GM10847 (cell line): ENCODE data around the gene CADM1.

Source experiments
- POLR2A ChIP-seq: IDR thresholded peaks from 2 replicates; pipeline ENCODE4 v1.6.1; 2011; ENCODE audit not compliant: insufficient read length; ENCODE audit errors: extremely low read depth

CADM1 gene

GRCh38 chr11:115290893-115291292 is 213.3 kb downstream of the CADM1 start:
- TF ChIP-seq POLR2A, result no peak

DNA sequence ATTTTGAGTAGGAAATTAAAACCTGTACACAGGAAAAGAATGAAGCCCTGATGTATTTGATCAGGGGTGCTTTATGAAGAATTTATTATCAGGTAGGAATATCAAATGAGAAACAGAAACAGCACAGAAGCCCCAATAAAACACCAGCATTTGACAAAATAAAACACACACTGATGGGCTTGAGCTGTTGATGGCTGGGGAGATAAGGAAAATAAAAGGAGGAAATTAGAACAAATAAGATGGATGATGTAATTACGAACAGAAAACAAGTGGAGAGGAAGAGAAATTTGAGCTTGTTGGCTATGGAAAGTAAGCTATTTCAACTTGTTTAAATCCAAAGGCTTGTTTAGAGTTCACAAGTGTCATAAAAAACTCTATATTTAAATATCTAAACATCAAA is 213.7 kb downstream of the CADM1 start:
- no peak for TF ChIP-seq POLR2A

GRCh38 chr11:115287266-115287665 is 216.9 kb downstream of the CADM1 start:
- no peak for TF ChIP-seq POLR2A

DNA sequence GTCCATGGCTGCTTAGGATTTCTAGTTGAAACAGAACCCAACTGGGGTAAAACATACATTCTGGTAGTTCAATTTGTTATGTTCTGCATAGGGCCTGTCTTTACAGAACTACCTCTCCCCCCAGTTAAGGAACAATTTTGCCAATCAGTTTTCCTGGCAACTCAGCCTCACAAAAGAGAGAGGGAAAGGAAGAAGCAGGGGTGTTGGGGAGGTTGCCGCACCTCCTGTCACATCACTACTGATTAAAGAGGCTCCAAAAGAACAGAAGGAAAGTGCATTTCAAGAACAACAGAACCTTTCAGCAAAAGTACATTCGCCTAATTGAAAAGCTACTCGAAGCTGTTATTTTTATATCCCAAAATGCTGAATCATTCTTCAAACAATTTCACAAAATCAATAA is 217.6 kb downstream of the CADM1 start:
- TF ChIP-seq POLR2A, result no peak

DNA sequence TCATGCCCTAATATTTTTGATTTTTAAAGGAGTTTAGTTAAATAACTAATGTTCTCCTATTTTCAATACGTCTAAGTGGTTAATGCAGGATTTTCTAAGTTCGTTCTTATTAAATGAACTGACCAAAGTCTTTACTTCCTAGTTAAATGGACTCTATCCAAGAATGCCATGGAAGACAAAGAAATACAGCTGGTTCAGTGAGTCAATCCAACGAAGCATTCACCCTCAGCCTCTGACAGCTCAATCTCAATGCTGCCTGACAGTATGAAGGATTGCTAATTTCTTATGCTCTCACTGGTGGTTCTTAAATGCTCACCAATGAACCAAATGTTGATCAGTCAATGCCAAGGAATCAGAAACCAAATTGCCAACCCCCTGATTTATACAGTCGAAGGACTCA is 219.4 kb downstream of the CADM1 start:
- no peak for TF ChIP-seq POLR2A

- TF ChIP-seq POLR2A, result no peak
These were observed 221.3 kb downstream of the CADM1 start for GRCh38 chr11:115282923-115283322.

DNA sequence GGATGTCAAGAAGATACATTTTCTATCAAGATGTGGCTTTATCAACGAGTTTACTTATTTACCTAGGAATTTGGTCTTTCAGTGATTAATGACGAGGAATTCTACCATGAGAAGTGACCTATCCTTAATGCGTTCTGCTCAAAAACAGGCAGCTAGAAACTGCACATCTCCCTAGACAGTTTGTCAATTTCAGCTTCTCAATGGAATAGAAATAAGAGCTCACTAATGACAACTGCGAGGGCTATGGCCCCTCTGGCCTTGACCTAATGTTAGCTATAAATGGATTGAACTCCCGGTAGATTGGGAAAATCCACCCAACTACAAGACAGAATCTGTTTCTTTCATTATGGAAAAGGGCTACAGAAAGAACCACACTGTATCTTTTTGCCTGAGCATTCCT is 223.4 kb downstream of the CADM1 start:
- no peak for TF ChIP-seq POLR2A

DNA sequence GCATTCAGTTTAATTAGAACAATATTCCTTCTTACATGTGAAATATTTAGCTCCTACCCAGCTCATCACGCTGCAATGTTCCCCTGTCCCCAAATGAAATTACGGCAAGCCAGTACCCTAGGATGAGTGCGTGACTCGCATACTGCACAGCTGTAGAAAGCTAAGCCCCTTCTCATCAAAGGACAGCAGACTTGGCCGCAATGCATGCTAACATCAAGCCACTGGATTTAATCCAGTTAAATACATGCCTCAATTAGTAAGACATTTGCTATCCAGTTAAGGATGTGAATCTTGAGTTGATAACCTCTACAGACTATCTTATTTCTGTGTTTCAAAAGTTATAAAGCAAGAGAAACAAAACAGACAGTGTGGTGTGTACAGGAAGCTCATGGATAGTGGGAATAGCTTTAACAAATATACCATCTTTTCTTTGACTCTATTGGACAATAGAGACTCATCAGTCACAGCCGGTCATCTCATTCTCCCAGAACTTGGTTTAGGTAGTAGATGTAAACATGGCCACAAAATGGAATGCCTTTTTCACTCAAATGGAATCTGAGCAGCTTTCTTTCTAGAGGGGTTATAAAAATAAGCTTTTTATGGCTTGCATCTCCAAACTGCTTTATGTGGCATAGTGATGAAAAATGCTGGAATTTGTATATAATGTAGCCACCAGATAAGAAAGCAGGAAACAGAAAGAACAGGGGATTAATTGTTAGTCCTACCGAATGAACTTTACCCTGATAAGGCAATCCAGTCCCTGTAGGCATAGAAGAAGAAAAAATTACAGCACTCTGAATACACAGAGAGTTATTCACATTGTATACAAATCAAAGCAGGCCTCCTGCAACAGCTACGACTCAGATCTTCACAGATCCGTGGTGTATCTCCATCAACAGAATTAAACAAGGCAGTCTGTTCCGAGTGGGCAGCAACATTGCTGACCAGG is 224.1 kb downstream of the CADM1 start:
- no peak for TF ChIP-seq POLR2A

GRCh38 chr11:115276799-115277198 is 227.4 kb downstream of the CADM1 start:
- TF ChIP-seq POLR2A, result no peak

DNA sequence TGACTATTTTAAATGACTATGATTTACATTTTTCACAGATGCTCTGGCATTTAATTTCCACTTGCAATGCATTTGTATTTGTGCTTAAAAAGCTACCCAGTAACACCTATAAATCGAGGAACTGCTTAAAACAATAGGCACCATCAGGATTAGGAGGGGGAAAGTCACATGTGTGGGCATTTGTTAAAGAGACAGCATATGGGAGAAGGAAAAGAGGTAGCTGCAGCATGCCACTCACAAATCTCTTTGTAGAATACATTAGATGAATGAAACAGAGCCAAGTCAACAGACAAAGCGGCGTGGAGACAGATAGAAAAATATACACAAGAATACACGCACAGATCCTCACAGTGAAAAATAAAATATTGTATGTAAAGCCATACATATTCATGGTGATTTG is 228.0 kb downstream of the CADM1 start:
- no peak for TF ChIP-seq POLR2A

GRCh38 chr11:115275045-115275444 is 229.2 kb downstream of the CADM1 start:
- TF ChIP-seq POLR2A, result no peak

- no peak for TF ChIP-seq POLR2A
These were observed 231.3 kb downstream of the CADM1 start for GRCh38 chr11:115272925-115273324.

DNA sequence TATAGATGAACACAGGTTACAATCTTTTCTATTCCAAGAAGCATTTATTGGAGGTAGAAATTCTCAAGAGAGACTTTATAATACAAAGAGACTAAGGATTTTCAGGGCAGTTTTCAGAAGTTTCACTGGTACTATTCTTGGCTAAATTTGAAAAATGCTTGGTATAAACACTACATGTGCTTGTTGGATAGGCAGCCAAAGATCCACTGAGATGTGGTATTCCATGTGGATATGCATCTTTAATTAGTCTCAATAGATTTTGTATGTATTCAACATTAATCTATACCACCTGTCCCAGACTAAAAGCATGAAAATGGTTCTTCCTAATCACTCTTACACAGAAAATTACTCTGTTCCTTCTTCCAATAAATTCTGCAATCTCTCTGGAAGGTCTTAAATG is 232.6 kb downstream of the CADM1 start:
- TF ChIP-seq POLR2A, result no peak

DNA sequence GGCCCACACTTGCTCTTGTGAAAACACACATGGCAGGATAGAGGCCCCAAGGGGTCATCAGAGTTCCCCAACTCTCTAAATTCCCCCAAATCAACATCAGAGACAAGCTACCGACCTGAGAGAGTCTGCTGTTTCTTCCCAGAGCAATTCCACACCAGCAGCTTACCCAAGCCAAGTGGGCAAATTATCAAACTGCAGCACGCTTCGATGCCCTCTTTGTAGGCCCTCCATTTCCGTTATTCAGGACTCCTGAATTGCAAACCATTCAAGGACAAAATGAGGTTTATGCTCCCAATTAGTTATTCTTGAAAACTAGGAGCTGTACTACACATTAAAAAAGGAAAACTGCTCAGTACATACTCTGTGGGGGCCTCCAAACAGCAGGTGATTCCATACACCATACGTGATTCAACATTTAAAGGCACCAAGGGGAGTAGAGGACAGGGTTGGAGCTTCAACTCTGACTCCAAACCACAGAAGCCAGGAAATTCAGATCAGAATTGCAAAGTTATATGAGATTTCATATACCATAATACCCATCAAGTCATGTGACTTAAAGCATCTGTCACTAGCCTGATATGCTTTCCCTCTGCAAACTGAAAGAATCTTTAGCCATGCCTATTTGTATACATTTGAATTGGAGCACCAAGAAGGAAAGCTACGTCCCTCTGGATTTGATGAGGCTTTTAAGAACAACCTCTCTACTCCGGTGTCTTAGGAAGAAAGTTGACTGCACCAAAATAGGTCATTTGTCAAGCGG is 234.8 kb downstream of the CADM1 start:
- TF ChIP-seq POLR2A, result no peak

DNA sequence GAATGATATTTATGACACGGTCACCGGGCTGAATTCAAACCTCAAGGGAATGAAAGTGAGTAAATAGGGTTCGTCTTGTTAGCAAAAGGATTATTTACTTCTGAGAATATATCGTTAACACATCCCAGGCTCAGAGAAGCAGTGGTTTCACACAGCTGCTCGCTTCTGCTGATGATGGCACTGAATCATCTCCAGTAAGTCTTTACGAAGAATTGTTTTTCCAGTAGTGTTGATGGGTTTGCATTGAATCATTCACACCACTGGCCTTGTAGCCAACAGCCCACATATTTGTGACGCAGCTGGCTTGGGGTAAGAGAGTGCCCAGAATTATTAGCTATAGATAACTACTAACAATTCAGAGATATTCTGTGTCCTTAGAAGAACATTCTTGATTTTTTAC is 236.3 kb downstream of the CADM1 start:
- TF ChIP-seq POLR2A, result no peak

GRCh38 chr11:115267238-115267781 is 236.9 kb downstream of the CADM1 start:
- no peak for TF ChIP-seq POLR2A
